Right renal cortex interstitium (tissue), 3 donors: ENCODE results near the gene NUDT9. TPM values are rescaled to one million over a fixed set of nuclear protein-coding genes. Genes with fewer than 3 reads are reported as not detected.
"Not testable (repeated sequence)": the region's sequence is repeated elsewhere in the genome, so short reads cannot be mapped to it uniquely, and the experiment has no call there.

Source experiments
- DNase-seq, 3 donors: peaks; one replicate each; pipeline ENCODE4 v3.0.0-alpha.2; 2013; ENCODE audit warnings: low read depth in 3 of 3, low spot score in 2 of 3
- polyA plus RNA-seq, 3 donors: library from polyadenylated mRNA; unstranded; fragments of 120-200 nt; gene quantifications; one replicate each; pipeline ENCODE4 v1.2.1, GENCODE V29; 2013; ENCODE audit not compliant: insufficient read length in 3 of 3

The NUDT9 gene
- polyA plus RNA-seq, result 10 to 100 TPM; 76.5 to 79.7 (median 78.8) TPM

GRCh38 chr4:87422104-87423052 lies at the start of gene NUDT9:
TSS of gene NUDT9 (plus strand) at chr4:87422573. CDS start at chr4:87422906, 333 bp downstream.
- peak; percentile 89 to 95 (median 90) for DNase-seq

GRCh38 chr4:87375719-87376291 lies 46.6 kb upstream of the NUDT9 start:
- no peak for DNase-seq

- no peak for DNase-seq
Measured at GRCh38 chr4:87377816-87378215, 44.6 kb upstream of the NUDT9 start.

GRCh38 chr4:87382116-87382515 lies 40.3 kb upstream of the NUDT9 start:
- DNase-seq, result no peak

GRCh38 chr4:87382931-87383330 lies 39.4 kb upstream of the NUDT9 start:
- no peak for DNase-seq

- not testable (repeated sequence) for DNase-seq
Measured at GRCh38 chr4:87384466-87385132, 37.8 kb upstream of the NUDT9 start.

GRCh38 chr4:87387237-87387636 lies 35.1 kb upstream of the NUDT9 start:
- DNase-seq, result no peak

GRCh38 chr4:87388901-87389300 lies 33.5 kb upstream of the NUDT9 start:
- DNase-seq, result no peak

GRCh38 chr4:87390055-87390454 lies 32.3 kb upstream of the NUDT9 start:
- not testable (repeated sequence) for DNase-seq

- DNase-seq, result peak in 1 of 3 donors; percentile 36
Measured at GRCh38 chr4:87390551-87390890, 31.9 kb upstream of the NUDT9 start.

- DNase-seq, result peak; percentile 79 to 88 (median 80)
Measured at GRCh38 chr4:87390891-87391575, 31.3 kb upstream of the NUDT9 start, which contains the start of gene HSD17B11. TSS of gene HSD17B11 (minus strand) at chr4:87391188. CDS start at chr4:87391070, 118 bp downstream.

- DNase-seq, result no peak
Measured at GRCh38 chr4:87391576-87392054, 30.8 kb upstream of the NUDT9 start.

- DNase-seq, result no peak
Measured at GRCh38 chr4:87392183-87392582, 30.2 kb upstream of the NUDT9 start.

GRCh38 chr4:87395073-87395472 lies 27.3 kb upstream of the NUDT9 start:
- DNase-seq, result not testable (repeated sequence)

- DNase-seq, result not testable (repeated sequence)
Measured at GRCh38 chr4:87395851-87396250, 26.5 kb upstream of the NUDT9 start.

- no peak for DNase-seq
Measured at GRCh38 chr4:87399148-87399547, 23.2 kb upstream of the NUDT9 start.

- no peak for DNase-seq
Measured at GRCh38 chr4:87399954-87400353, 22.4 kb upstream of the NUDT9 start.

GRCh38 chr4:87403732-87404131 lies 18.6 kb upstream of the NUDT9 start:
- not testable (repeated sequence) for DNase-seq

- DNase-seq, result no peak
Measured at GRCh38 chr4:87405211-87405820, 17.1 kb upstream of the NUDT9 start.

GRCh38 chr4:87406462-87406861 lies 15.9 kb upstream of the NUDT9 start:
- no peak for DNase-seq
